KMS-11 (cell line): ENCODE measurements around the gene SETBP1.

Experiments used
- H2AFZ ChIP-seq: fragments of 200-600 bp; sonication (generic); 2 replicates; pipeline ENCODE4 v1.6.1; 2016; ENCODE audit warnings: antibody characterized with exemption, mixed run types, low read depth
- H3K27ac ChIP-seq: fragments of 200-600 bp; sonication (generic); 2 replicates; pipeline ENCODE4 v1.6.1; 2016; ENCODE audit warnings: mild to moderate bottlenecking, mixed run types
- H3K27me3 ChIP-seq: fragments of 200-600 bp; sonication (generic); 2 replicates; pipeline ENCODE4 v1.6.1; 2017; ENCODE audit warnings: mild to moderate bottlenecking, low read depth, mixed run types, moderate library complexity; ENCODE audit not compliant: insufficient read depth
- H3K36me3 ChIP-seq: fragments of 200-600 bp; sonication (generic); 2 replicates; pipeline ENCODE4 v1.6.1; 2017; ENCODE audit warnings: mild to moderate bottlenecking, mixed run types; ENCODE audit not compliant: insufficient read depth
- H3K4me1 ChIP-seq: fragments of 200-600 bp; sonication (generic); 2 replicates; pipeline ENCODE4 v1.6.1; 2016; ENCODE audit warnings: mild to moderate bottlenecking, low read depth, mixed run types; ENCODE audit not compliant: poor library complexity, severe bottlenecking
- H3K4me2 ChIP-seq: fragments of 200-600 bp; sonication (generic); 2 replicates; pipeline ENCODE4 v1.7.0; 2016; ENCODE audit warnings: mild to moderate bottlenecking, mixed run types
- H3K4me3 ChIP-seq: fragments of 200-600 bp; sonication (generic); IDR thresholded peaks from 2 replicates; pipeline ENCODE4 v1.6.1; 2017; ENCODE audit warnings: low read depth, low read length, mixed read lengths; ENCODE audit not compliant: insufficient read depth
- H3K79me2 ChIP-seq: fragments of 200-600 bp; sonication (generic); 2 replicates; pipeline ENCODE4 v1.6.1; 2016; ENCODE audit warnings: low read depth, mixed run types; ENCODE audit not compliant: insufficient read depth
- H3K9ac ChIP-seq: fragments of 200-600 bp; sonication (generic); 2 replicates; pipeline ENCODE4 v1.6.1; 2016; ENCODE audit warnings: mild to moderate bottlenecking, mixed run types
- H4K20me1 ChIP-seq: fragments of 200-600 bp; sonication (generic); 2 replicates; pipeline ENCODE4 v1.6.1; 2016; ENCODE audit warnings: mild to moderate bottlenecking, mixed run types; ENCODE audit not compliant: insufficient read depth
- CTCF ChIP-seq: fragments of 200-600 bp; sonication (generic); conservative IDR thresholded peaks from 2 replicates; pipeline ENCODE4 v1.6.1; 2017; ENCODE audit warnings: low read depth, mild to moderate bottlenecking, antibody characterized with exemption, low read length, moderate library complexity, mixed read lengths

Gene SETBP1

DNA sequence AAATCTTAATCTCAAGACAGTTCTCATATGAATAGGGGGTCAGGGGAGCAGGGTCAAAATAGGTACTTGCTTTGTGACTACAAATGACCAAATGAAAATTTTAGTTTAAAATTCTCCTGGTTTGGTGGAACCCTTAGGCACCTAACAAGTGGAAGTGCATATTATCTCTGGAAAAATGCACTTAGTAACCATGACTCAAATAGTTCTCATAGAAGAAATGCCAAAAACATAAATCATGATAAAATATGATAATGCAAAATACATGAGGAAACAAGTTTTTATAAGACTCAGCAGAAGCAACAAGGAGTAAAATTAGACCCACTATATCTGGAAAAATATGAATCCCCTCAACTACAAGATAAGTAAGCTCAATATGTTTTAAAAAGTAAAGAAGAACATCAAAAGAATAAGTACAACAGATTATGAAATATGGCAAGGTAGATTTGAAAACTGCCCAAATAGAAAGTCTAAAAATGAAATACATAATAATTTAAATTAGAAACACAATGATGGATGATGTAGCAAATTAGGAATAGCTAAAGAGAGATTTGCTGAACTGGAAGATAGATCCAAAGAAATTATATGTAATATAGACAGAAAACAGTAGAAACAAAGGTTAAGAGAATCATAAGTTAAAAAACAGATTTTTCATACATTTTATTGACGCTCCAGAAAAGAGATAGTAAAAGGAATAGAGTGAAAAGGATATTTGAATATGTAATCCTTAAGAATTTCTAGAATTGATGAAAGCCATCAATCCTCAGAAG is 308.3 kb downstream of the SETBP1 start:
- H3K27me3 ChIP-seq = no peaks in the 10 kb centered on the region
- no peak overlapping the region for H3K9ac ChIP-seq
- H3K79me2 ChIP-seq = no peaks in the 10 kb centered on the region
- H2AFZ ChIP-seq = no peak overlapping the region
- H3K4me3 ChIP-seq = no peak overlapping the region
- no peak overlapping the region for H3K4me2 ChIP-seq
- H3K36me3 ChIP-seq = no peaks in the 10 kb centered on the region
- no peaks in the 10 kb centered on the region for H3K4me1 ChIP-seq
- no peak overlapping the region for H3K27ac ChIP-seq
- no peak for TF ChIP-seq CTCF
- no peaks in the 10 kb centered on the region for H4K20me1 ChIP-seq

- H3K79me2 ChIP-seq = no peaks in the 10 kb centered on the region
- H4K20me1 ChIP-seq = no peaks in the 10 kb centered on the region
- H3K27ac ChIP-seq = no peak overlapping the region
- H2AFZ ChIP-seq = no peak overlapping the region
- TF ChIP-seq CTCF = no peak
- no peak overlapping the region for H3K4me3 ChIP-seq
- H3K27me3 ChIP-seq = no peaks in the 10 kb centered on the region
- H3K9ac ChIP-seq = no peak overlapping the region
- no peak overlapping the region for H3K4me2 ChIP-seq
- no peaks in the 10 kb centered on the region for H3K36me3 ChIP-seq
- H3K4me1 ChIP-seq = no peaks in the 10 kb centered on the region
Observed at GRCh38 chr18:44996261-44996660, 315.6 kb downstream of the SETBP1 start.

DNA sequence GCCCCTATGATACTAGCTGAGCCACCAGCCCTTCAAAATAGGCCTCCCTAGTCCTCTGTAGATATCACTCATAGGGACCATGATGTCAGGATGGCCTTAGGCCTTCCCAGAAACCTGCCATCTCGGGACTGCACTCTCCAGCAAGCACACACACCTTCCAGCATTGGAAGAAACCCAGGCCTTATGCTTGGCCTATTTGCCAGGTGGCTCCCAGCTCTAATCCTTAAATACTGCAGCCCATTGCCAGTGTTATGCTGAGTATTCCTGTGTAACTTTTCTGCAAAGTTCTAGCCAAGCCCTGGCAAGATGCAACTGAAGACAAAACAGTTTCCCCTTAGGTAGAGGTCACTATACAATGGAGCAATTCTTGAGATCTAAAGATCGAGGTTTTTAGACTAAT is 316.5 kb downstream of the SETBP1 start:
- Histone ChIP-seq H3K27ac (no peak overlapping the region), H2AFZ (no peak overlapping the region), H3K27me3 (no peaks in the 10 kb centered on the region), H3K4me3 (no peak overlapping the region), H3K4me1 (no peaks in the 10 kb centered on the region), H3K36me3 (no peaks in the 10 kb centered on the region), H3K4me2 (no peak overlapping the region), H3K79me2 (no peaks in the 10 kb centered on the region), H4K20me1 (no peaks in the 10 kb centered on the region), H3K9ac (no peak overlapping the region)
- TF ChIP-seq CTCF = no peak

DNA sequence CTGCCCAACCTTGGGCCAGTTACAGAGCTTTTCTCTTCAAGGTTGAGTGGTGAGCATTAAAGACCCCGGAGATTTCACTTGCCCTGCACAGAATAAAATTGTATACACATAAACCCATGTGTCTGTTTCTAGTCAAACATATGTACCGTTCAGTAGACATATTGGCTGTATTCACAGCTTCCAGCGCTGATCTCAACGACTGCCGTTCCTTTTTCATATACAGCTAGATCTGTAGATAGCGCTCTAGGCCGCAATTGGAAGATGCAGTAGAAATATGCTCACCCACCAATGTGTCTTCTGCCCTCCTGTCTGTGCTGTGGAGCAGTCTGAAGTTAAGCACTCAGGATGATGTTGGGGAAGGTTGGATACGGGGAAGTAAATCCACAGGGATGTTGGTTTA is 317.7 kb downstream of the SETBP1 start:
- Histone ChIP-seq H3K4me3 (no peak overlapping the region), H4K20me1 (no peaks in the 10 kb centered on the region), H3K4me1 (no peaks in the 10 kb centered on the region), H3K27me3 (no peaks in the 10 kb centered on the region), H3K79me2 (no peaks in the 10 kb centered on the region), H3K4me2 (no peak overlapping the region), H2AFZ (no peak overlapping the region), H3K9ac (no peak overlapping the region), H3K36me3 (no peaks in the 10 kb centered on the region), H3K27ac (no peak overlapping the region)
- TF ChIP-seq CTCF = no peak
